ENCODE data around the gene NID1. TPM values are rescaled to one million over a fixed set of nuclear protein-coding genes. Genes with fewer than 3 reads are reported as not detected.

Gene NID1
- total RNA-seq, 1 donor from 2014 or later: 186 TPM

GRCh38 chr1:235995511-235995910 lies 69.4 kb downstream of the NID1 start:
- Mint-ChIP-seq H3K9me3 (ENCODE audit: unreplicated experiment) (no peaks in the 10 kb centered on the region), H3K4me3 (ENCODE audit: unreplicated experiment) (no peak overlapping the region), H3K4me1 (ENCODE audit: unreplicated experiment) (peaks cover 17% of the 10 kb centered on the region), H3K27ac (ENCODE audit: unreplicated experiment) (no peak overlapping the region), H3K27me3 (ENCODE audit: unreplicated experiment) (peaks cover 11% of the 10 kb centered on the region), H3K36me3 (ENCODE audit: low read depth, unreplicated experiment) (peaks cover 30% of the 10 kb centered on the region)
- no peak for DNase-seq (ENCODE audit: low spot score)
- no peak for TF ChIP-seq CTCF (IDR thresholded peaks at IDR 0.05; ENCODE audit: unreplicated experiment)

- TF ChIP-seq CTCF (IDR thresholded peaks at IDR 0.05; ENCODE audit: unreplicated experiment): no peak
- H3K36me3 Mint-ChIP-seq (ENCODE audit: low read depth, unreplicated experiment): peaks cover 44% of the 10 kb centered on the region
- H3K4me3 Mint-ChIP-seq (ENCODE audit: unreplicated experiment): no peak overlapping the region
- H3K4me1 Mint-ChIP-seq (ENCODE audit: unreplicated experiment): peaks cover under 1% of the 10 kb centered on the region
- H3K27ac Mint-ChIP-seq (ENCODE audit: unreplicated experiment): no peak overlapping the region
- no peak for DNase-seq (ENCODE audit: low spot score)
- H3K9me3 Mint-ChIP-seq (ENCODE audit: unreplicated experiment): peaks cover 10% of the 10 kb centered on the region
- peaks cover 11% of the 10 kb centered on the region for H3K27me3 Mint-ChIP-seq (ENCODE audit: unreplicated experiment)
These were observed 71.2 kb downstream of the NID1 start for GRCh38 chr1:235993652-235994051.

GRCh38 chr1:235992868-235993267 lies 72.0 kb downstream of the NID1 start:
- H3K4me1 Mint-ChIP-seq (ENCODE audit: unreplicated experiment): no peaks in the 10 kb centered on the region
- peak overlapping the region; percentile 52 for H3K4me3 Mint-ChIP-seq (ENCODE audit: unreplicated experiment)
- H3K27ac Mint-ChIP-seq (ENCODE audit: unreplicated experiment): no peak overlapping the region
- no peak for TF ChIP-seq CTCF (IDR thresholded peaks at IDR 0.05; ENCODE audit: unreplicated experiment)
- H3K27me3 Mint-ChIP-seq (ENCODE audit: unreplicated experiment): peaks cover 11% of the 10 kb centered on the region
- peaks cover 52% of the 10 kb centered on the region for H3K36me3 Mint-ChIP-seq (ENCODE audit: low read depth, unreplicated experiment)
- DNase-seq (ENCODE audit: low spot score): no peak
- peaks cover 10% of the 10 kb centered on the region for H3K9me3 Mint-ChIP-seq (ENCODE audit: unreplicated experiment)

- no peak overlapping the region for H3K27ac Mint-ChIP-seq (ENCODE audit: unreplicated experiment)
- H3K27me3 Mint-ChIP-seq (ENCODE audit: unreplicated experiment): peaks cover 11% of the 10 kb centered on the region
- peak overlapping the region; percentile 52 for H3K4me3 Mint-ChIP-seq (ENCODE audit: unreplicated experiment)
- H3K4me1 Mint-ChIP-seq (ENCODE audit: unreplicated experiment): peaks cover 2% of the 10 kb centered on the region
- peaks cover 15% of the 10 kb centered on the region for H3K9me3 Mint-ChIP-seq (ENCODE audit: unreplicated experiment)
- TF ChIP-seq CTCF (IDR thresholded peaks at IDR 0.05; ENCODE audit: unreplicated experiment): no peak
- H3K36me3 Mint-ChIP-seq (ENCODE audit: low read depth, unreplicated experiment): peaks cover 55% of the 10 kb centered on the region
- no peak for DNase-seq (ENCODE audit: low spot score)
These were observed 72.5 kb downstream of the NID1 start for GRCh38 chr1:235992346-235992745.

GRCh38 chr1:235990330-235990795 lies 74.5 kb downstream of the NID1 start:
- Mint-ChIP-seq H3K9me3 (ENCODE audit: unreplicated experiment) (peaks cover 15% of the 10 kb centered on the region), H3K36me3 (ENCODE audit: low read depth, unreplicated experiment) (peaks cover 52% of the 10 kb centered on the region), H3K4me3 (ENCODE audit: unreplicated experiment) (peak overlapping the region; percentile 50), H3K27me3 (ENCODE audit: unreplicated experiment) (peaks cover 8% of the 10 kb centered on the region), H3K4me1 (ENCODE audit: unreplicated experiment) (peaks cover 7% of the 10 kb centered on the region), H3K27ac (ENCODE audit: unreplicated experiment) (no peak overlapping the region)
- DNase-seq (ENCODE audit: low spot score): no peak
- TF ChIP-seq CTCF (IDR thresholded peaks at IDR 0.05; ENCODE audit: unreplicated experiment): no peak

Data from endothelial cell (in vitro differentiated cells).